Spinal cord (tissue), 10 donors: ENCODE data around the gene SMIM36. TPM values are rescaled to one million over a fixed set of nuclear protein-coding genes. Genes with fewer than 3 reads are reported as not detected.
"Not testable (repeated sequence)": the region's sequence is repeated elsewhere in the genome, so short reads cannot be mapped to it uniquely, and the experiment has no call there.

Experiments used
- DNase-seq, 6 donors: peaks; one replicate each; pipeline versions ENCODE4 v3.0.0 to v3.0.0-alpha.2; 2013 to 2015; ENCODE audit warnings: low spot score in 6 of 6, low read depth in 4 of 6
- H3K27ac ChIP-seq: one replicate; pipeline ENCODE4 v1.5.1; 2013; ENCODE audit warnings: low read depth, low read length, control low read depth
- H3K27me3 ChIP-seq: one replicate; pipeline ENCODE4 v1.6.1; 2013; ENCODE audit warnings: low read length; ENCODE audit not compliant: control insufficient read depth, insufficient read depth
- H3K36me3 ChIP-seq: one replicate; pipeline ENCODE4 v1.6.1; 2013; ENCODE audit warnings: low read length; ENCODE audit not compliant: control insufficient read depth, insufficient read depth
- H3K4me1 ChIP-seq: one replicate; pipeline ENCODE4 v1.6.1; 2013; ENCODE audit warnings: low read length; ENCODE audit not compliant: control insufficient read depth, insufficient read depth
- H3K4me3 ChIP-seq: one replicate; pipeline ENCODE4 v1.5.1; 2013; ENCODE audit warnings: low read depth, low read length, control low read depth
- H3K9me3 ChIP-seq: one replicate; pipeline ENCODE4 v1.6.1; 2013; ENCODE audit warnings: low read length; ENCODE audit not compliant: control insufficient read depth, insufficient read depth
- WGBS: methylation state at CpG from one replicate; pipeline ENCODE4 v1.1.5; 2013; ENCODE audit warnings: missing lambda C conversion rate; ENCODE audit not compliant: insufficient coverage; 5-methylcytosine and 5-hydroxymethylcytosine counted together
- polyA plus RNA-seq, 2 donors: library from polyadenylated mRNA; unstranded; fragments of 120-200 nt; gene quantifications; one replicate each; pipeline ENCODE4 v1.2.1, GENCODE V29; 2013; ENCODE audit not compliant: insufficient read length in 2 of 2
- small RNA-seq: library from RNA; depleted of rRNA; stranded (forward); fragments of <200 nt; gene quantifications from one replicate; pipeline ENCODE3, GENCODE V24; 2014; ENCODE audit warnings: low replicate concordance
- total RNA-seq, 2 donors: library from RNA; depleted of rRNA in 1 of 2; stranded (reverse); fragments of 120-200 nt in 1 of 2; fragments of >200 nt in 1 of 2; gene quantifications; one replicate each; pipeline versions ENCODE4 v1.2.3 to v1.2.4, GENCODE V29; 2013 to 2014
- donor health status: healthy.

SMIM36 gene
- total and polyA plus RNA-seq, 4 donors, result 0.18 TPM; not detected in 3

- Histone ChIP-seq H3K9me3 (no peaks in the 10 kb centered on the region), H3K27me3 (no peaks in the 10 kb centered on the region), H3K36me3 (peaks cover 19% of the 10 kb centered on the region), H3K4me1 (no peaks in the 10 kb centered on the region), H3K27ac (no peak overlapping the region), H3K4me3 (no peak overlapping the region)
- WGBS, result no CpG with 5 or more reads among the region's 4 CpGs
- no peak for DNase-seq
Observed at GRCh38 chr17:55409030-55409800, 102.0 kb downstream of the SMIM36 start.

- WGBS, result no CpG with 5 or more reads among the region's 5 CpGs
- peaks cover 23% of the 10 kb centered on the region for H3K36me3 ChIP-seq
- no peak for DNase-seq
- H3K4me1 ChIP-seq, result no peaks in the 10 kb centered on the region
- no peak overlapping the region for H3K4me3 ChIP-seq
- H3K27me3 ChIP-seq, result no peaks in the 10 kb centered on the region
- no peaks in the 10 kb centered on the region for H3K9me3 ChIP-seq
- no peak overlapping the region for H3K27ac ChIP-seq
Observed at GRCh38 chr17:55407641-55408566, 103.3 kb downstream of the SMIM36 start.

GRCh38 chr17:55405600-55405999 lies 105.7 kb downstream of the SMIM36 start:
- Histone ChIP-seq H3K27me3 (no peaks in the 10 kb centered on the region), H3K36me3 (peaks cover 26% of the 10 kb centered on the region), H3K9me3 (no peaks in the 10 kb centered on the region), H3K27ac (no peak overlapping the region), H3K4me1 (no peaks in the 10 kb centered on the region), H3K4me3 (no peak overlapping the region)
- no CpG with 5 or more reads among the region's 1 CpG for WGBS
- DNase-seq, result no peak

GRCh38 chr17:55404197-55404596 lies 107.1 kb downstream of the SMIM36 start:
- not testable (repeated sequence) for H3K4me1 ChIP-seq, H3K27ac ChIP-seq, H3K4me3 ChIP-seq, DNase-seq, H3K27me3 ChIP-seq, H3K9me3 ChIP-seq
- peaks cover 26% of the 10 kb centered on the region for H3K36me3 ChIP-seq
- WGBS, result no CpG with 5 or more reads among the region's 5 CpGs

- H3K36me3 ChIP-seq, result peaks cover 22% of the 10 kb centered on the region
Observed at GRCh38 chr17:55402374-55402773, 108.9 kb downstream of the SMIM36 start.

More at GRCh38 chr17:55402374-55402773, 108.9 kb downstream of the SMIM36 start:
- Histone ChIP-seq H3K9me3 (no peaks in the 10 kb centered on the region), H3K27ac (no peak overlapping the region), H3K4me3 (no peak overlapping the region), H3K4me1 (no peaks in the 10 kb centered on the region), H3K27me3 (no peaks in the 10 kb centered on the region)
- no peak for DNase-seq
- no CpG with 5 or more reads among the region's 4 CpGs for WGBS

Small RNAs within 50 kb of the gene (small RNA-seq; reads per million reads assigned to genes)
- gene RNU6-1249P, result not detected

Other genes starting within 250 kb of the SMIM36 start
- gene HLF, start 246.5 kb downstream of the SMIM36 start, total RNA-seq, result 100 to 1,000 TPM in 1 of 2 donors, 10 to 100 TPM in 1; 35.6 to 127 TPM
- 10 to 100 TPM in 1 of 2 donors, 1 to 10 TPM in 1; 8.1 to 27.5 TPM for gene HLF, start 246.5 kb downstream of the SMIM36 start, polyA plus RNA-seq
- gene MMD, start 89.6 kb downstream of the SMIM36 start, total RNA-seq, result 100 to 1,000 TPM in 1 of 2 donors, 10 to 100 TPM in 1; 37.4 to 120 TPM
- 100 to 1,000 TPM in 1 of 2 donors, 10 to 100 TPM in 1; 93.3 to 122 TPM for gene MMD, start 89.6 kb downstream of the SMIM36 start, polyA plus RNA-seq
- gene TMEM100, start 211.4 kb upstream of the SMIM36 start, total RNA-seq, result 10 to 100 TPM; 54.0 to 63.7 TPM
- 10 to 100 TPM; 22.0 to 40.0 TPM for gene TMEM100, start 211.4 kb upstream of the SMIM36 start, polyA plus RNA-seq
- 10 to 100 TPM; 11.0 to 20.3 TPM for gene PCTP, start 239.6 kb upstream of the SMIM36 start, total RNA-seq
- 10 to 100 TPM; 11.1 to 13.3 TPM for gene PCTP, start 239.6 kb upstream of the SMIM36 start, polyA plus RNA-seq